A673 (cell line): ENCODE results near the gene SOS1.

Experiments
- EZH2 ChIP-seq: fragments of 200-600 bp; sonication (generic); IDR thresholded peaks from 2 replicates; pipeline ENCODE4 v1.6.1; 2017; ENCODE audit warnings: borderline replicate concordance, low read depth, mild to moderate bottlenecking, mixed read lengths, antibody characterized with exemption, low read length; ENCODE audit not compliant: poor library complexity, severe bottlenecking
- TF ChIP-seq, protein P1 (sequence below): fragments of 300-800, 200-600 bp; sonication (generic); conservative IDR thresholded peaks from 2 replicates; pipeline ENCODE4 v1.5.1; 2017; ENCODE audit warnings: low read depth, mild to moderate bottlenecking, antibody characterized with exemption, low read length, moderate library complexity, mixed read lengths

DNA sequence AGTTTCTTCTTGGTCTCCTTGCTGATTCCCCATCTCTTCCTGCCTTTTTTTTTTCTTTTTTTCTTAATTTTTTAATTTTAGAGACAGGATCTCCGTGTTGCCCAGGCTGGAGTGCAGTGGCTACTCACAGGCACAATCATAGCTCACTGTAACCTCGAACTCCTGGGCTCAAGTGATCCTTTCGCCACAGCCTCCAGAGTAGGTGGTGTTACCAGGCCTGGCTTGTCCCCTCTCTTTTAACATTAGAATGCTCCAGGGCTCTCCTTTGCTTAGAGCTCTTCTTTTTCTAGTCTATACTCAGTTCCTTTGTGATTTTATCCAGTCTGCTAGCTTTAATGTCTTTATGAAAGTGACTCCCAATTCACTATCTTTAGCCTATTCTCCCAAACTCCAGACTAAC is 141.9 kb downstream of the SOS1 start:
- no peak for TF ChIP-seq EZH2
- TF ChIP-seq, protein P1, sequence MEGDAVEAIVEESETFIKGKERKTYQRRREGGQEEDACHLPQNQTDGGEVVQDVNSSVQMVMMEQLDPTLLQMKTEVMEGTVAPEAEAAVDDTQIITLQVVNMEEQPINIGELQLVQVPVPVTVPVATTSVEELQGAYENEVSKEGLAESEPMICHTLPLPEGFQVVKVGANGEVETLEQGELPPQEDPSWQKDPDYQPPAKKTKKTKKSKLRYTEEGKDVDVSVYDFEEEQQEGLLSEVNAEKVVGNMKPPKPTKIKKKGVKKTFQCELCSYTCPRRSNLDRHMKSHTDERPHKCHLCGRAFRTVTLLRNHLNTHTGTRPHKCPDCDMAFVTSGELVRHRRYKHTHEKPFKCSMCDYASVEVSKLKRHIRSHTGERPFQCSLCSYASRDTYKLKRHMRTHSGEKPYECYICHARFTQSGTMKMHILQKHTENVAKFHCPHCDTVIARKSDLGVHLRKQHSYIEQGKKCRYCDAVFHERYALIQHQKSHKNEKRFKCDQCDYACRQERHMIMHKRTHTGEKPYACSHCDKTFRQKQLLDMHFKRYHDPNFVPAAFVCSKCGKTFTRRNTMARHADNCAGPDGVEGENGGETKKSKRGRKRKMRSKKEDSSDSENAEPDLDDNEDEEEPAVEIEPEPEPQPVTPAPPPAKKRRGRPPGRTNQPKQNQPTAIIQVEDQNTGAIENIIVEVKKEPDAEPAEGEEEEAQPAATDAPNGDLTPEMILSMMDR: no peak
